H1 (cell line): Measurements from ENCODE around the gene ZNF652. TPM values are rescaled to one million over a fixed set of nuclear protein-coding genes. Genes with fewer than 3 reads are reported as not detected.
A peak's percentile ranks its signal among the peaks of the same experiment; 100 is the strongest.

Experiments used
- BRCA1 ChIP-seq: IDR thresholded peaks from 2 replicates; pipeline ENCODE4 v1.6.1; 2012; ENCODE audit warnings: low read depth, low read length, improper control_type of control experiment
- JUND ChIP-seq: IDR thresholded peaks from 2 replicates; pipeline ENCODE4 v1.6.1; 2011; ENCODE audit warnings: mild to moderate bottlenecking, improper control_type of control experiment, low read length
- SIN3A ChIP-seq, 2 experiments: IDR thresholded peaks in 1 of 2; conservative IDR thresholded peaks in 1 of 2; 2 replicates each; pipeline ENCODE4 v1.6.1; 2011 to 2012; ENCODE audit warnings: low read length in 2 of 2, improper control_type of control experiment in 1 of 2, low read depth in 1 of 2, mild to moderate bottlenecking in 1 of 2
- SIX5 ChIP-seq: IDR thresholded peaks from 2 replicates; pipeline ENCODE4 v1.6.1; 2011; ENCODE audit warnings: mild to moderate bottlenecking, low read depth, low read length
- polyA plus RNA-seq, 7 experiments: library from polyadenylated mRNA; depleted of rRNA in 3 of 7; stranded (reverse) in 5 of 7; unstranded in 2 of 7; fragments of >200 nt in 5 of 7; fragments of 200-250 nt in 2 of 7; gene quantifications; 1 replicate in 5 of 7; 2 replicates in 1 of 7; 4 replicates in 1 of 7; pipeline versions ENCODE4 v1.2.1 to v1.2.3, GENCODE V29; 2011 to 2013; ENCODE audit warnings: missing spikeins in 2 of 7, mixed read lengths in 2 of 7
- total RNA-seq: library from RNA; stranded (reverse); fragmentation: NEBNext Ultra II Directional; extraction: Animal tissue kit (Norgen Biotek cat#: 25700); gene quantifications from 2 replicates; pipeline ENCODE4 v1.2.1, GENCODE V29; 2021
- TF ChIP-seq, protein P1 (sequence below): fragments of 300-600 bp; sonication (generic); IDR thresholded peaks from 2 replicates; pipeline ENCODE4 v1.7.1; 2012; ENCODE audit warnings: low read length, moderate library complexity, mild to moderate bottlenecking, inconsistent platforms; ENCODE audit not compliant: insufficient replicate concordance
- TF ChIP-seq, protein P2 (sequence below): IDR thresholded peaks from 2 replicates; pipeline ENCODE4 v1.6.1; 2012; ENCODE audit warnings: inconsistent platforms
- TF ChIP-seq, protein P3 (sequence below), 3 experiments: IDR thresholded peaks; 1 replicate in 2 of 3; 2 replicates in 1 of 3; pipeline versions ENCODE4 v1.5.1 to v1.6.1; 2011; ENCODE audit warnings: low read length in 3 of 3, mild to moderate bottlenecking in 3 of 3, inconsistent platforms in 2 of 3, low read depth in 1 of 3, moderate library complexity in 1 of 3; ENCODE audit not compliant: insufficient read depth in 1 of 3; ENCODE audit errors: control extremely low read depth in 1 of 3

Gene ZNF652
- total and polyA plus RNA-seq, 2 of the 8 experiments (the other 6 are each of a cell fraction or from before 2014, with no cell fraction given): 13.5 to 39.6 TPM

DNA sequence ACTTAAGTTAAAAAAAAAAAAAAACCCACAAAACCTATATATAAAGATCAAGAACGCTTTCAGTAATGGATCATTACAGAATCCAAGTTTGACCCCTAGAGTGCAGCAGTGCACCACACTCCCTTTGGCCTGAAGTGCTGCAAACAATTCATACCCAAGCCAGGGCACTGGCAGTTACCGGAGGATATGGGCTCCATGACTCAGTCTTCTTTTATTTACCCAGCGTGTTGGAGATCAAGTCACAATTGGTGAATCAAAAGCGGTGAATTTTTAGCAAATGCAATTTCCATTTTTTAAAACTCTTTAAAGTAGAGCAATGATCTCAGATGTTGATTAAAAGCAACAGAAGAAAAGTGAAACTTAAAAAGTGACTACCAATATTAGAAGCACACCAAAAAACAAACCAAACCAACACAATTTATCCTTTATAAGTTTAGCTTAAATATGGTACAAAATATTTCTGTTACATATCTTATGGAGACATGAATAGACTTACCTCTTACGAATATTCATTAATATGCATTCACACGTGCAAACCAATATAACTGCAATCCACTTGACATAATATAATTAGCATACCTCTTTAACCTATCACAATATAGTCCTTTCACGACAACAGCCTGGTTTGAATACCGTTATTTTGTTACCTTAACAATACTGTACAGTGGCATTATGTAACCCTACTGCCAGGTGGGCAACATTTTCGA is 46.3 kb downstream of the ZNF652 start (continued):
- TF ChIP-seq, protein P1, sequence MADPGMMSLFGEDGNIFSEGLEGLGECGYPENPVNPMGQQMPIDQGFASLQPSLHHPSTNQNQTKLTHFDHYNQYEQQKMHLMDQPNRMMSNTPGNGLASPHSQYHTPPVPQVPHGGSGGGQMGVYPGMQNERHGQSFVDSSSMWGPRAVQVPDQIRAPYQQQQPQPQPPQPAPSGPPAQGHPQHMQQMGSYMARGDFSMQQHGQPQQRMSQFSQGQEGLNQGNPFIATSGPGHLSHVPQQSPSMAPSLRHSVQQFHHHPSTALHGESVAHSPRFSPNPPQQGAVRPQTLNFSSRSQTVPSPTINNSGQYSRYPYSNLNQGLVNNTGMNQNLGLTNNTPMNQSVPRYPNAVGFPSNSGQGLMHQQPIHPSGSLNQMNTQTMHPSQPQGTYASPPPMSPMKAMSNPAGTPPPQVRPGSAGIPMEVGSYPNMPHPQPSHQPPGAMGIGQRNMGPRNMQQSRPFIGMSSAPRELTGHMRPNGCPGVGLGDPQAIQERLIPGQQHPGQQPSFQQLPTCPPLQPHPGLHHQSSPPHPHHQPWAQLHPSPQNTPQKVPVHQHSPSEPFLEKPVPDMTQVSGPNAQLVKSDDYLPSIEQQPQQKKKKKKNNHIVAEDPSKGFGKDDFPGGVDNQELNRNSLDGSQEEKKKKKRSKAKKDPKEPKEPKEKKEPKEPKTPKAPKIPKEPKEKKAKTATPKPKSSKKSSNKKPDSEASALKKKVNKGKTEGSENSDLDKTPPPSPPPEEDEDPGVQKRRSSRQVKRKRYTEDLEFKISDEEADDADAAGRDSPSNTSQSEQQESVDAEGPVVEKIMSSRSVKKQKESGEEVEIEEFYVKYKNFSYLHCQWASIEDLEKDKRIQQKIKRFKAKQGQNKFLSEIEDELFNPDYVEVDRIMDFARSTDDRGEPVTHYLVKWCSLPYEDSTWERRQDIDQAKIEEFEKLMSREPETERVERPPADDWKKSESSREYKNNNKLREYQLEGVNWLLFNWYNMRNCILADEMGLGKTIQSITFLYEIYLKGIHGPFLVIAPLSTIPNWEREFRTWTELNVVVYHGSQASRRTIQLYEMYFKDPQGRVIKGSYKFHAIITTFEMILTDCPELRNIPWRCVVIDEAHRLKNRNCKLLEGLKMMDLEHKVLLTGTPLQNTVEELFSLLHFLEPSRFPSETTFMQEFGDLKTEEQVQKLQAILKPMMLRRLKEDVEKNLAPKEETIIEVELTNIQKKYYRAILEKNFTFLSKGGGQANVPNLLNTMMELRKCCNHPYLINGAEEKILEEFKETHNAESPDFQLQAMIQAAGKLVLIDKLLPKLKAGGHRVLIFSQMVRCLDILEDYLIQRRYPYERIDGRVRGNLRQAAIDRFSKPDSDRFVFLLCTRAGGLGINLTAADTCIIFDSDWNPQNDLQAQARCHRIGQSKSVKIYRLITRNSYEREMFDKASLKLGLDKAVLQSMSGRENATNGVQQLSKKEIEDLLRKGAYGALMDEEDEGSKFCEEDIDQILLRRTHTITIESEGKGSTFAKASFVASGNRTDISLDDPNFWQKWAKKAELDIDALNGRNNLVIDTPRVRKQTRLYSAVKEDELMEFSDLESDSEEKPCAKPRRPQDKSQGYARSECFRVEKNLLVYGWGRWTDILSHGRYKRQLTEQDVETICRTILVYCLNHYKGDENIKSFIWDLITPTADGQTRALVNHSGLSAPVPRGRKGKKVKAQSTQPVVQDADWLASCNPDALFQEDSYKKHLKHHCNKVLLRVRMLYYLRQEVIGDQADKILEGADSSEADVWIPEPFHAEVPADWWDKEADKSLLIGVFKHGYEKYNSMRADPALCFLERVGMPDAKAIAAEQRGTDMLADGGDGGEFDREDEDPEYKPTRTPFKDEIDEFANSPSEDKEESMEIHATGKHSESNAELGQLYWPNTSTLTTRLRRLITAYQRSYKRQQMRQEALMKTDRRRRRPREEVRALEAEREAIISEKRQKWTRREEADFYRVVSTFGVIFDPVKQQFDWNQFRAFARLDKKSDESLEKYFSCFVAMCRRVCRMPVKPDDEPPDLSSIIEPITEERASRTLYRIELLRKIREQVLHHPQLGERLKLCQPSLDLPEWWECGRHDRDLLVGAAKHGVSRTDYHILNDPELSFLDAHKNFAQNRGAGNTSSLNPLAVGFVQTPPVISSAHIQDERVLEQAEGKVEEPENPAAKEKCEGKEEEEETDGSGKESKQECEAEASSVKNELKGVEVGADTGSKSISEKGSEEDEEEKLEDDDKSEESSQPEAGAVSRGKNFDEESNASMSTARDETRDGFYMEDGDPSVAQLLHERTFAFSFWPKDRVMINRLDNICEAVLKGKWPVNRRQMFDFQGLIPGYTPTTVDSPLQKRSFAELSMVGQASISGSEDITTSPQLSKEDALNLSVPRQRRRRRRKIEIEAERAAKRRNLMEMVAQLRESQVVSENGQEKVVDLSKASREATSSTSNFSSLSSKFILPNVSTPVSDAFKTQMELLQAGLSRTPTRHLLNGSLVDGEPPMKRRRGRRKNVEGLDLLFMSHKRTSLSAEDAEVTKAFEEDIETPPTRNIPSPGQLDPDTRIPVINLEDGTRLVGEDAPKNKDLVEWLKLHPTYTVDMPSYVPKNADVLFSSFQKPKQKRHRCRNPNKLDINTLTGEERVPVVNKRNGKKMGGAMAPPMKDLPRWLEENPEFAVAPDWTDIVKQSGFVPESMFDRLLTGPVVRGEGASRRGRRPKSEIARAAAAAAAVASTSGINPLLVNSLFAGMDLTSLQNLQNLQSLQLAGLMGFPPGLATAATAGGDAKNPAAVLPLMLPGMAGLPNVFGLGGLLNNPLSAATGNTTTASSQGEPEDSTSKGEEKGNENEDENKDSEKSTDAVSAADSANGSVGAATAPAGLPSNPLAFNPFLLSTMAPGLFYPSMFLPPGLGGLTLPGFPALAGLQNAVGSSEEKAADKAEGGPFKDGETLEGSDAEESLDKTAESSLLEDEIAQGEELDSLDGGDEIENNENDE: no peak
- TF ChIP-seq JUND (peak; percentile 55; the same call in 1 of the 2 replicates), SIN3A (conservative IDR thresholded peaks at IDR 0.05 in 1 of 2, IDR thresholded peaks at IDR 0.05 in 1 of 2; ENCODE audit: low read depth in 1 of 2, low read length in 2 of 2) (no peak), SIX5 (no peak), BRCA1 (no peak)
- TF ChIP-seq, protein P2, sequence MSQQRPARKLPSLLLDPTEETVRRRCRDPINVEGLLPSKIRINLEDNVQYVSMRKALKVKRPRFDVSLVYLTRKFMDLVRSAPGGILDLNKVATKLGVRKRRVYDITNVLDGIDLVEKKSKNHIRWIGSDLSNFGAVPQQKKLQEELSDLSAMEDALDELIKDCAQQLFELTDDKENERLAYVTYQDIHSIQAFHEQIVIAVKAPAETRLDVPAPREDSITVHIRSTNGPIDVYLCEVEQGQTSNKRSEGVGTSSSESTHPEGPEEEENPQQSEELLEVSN: no peak
- TF ChIP-seq, protein P3, sequence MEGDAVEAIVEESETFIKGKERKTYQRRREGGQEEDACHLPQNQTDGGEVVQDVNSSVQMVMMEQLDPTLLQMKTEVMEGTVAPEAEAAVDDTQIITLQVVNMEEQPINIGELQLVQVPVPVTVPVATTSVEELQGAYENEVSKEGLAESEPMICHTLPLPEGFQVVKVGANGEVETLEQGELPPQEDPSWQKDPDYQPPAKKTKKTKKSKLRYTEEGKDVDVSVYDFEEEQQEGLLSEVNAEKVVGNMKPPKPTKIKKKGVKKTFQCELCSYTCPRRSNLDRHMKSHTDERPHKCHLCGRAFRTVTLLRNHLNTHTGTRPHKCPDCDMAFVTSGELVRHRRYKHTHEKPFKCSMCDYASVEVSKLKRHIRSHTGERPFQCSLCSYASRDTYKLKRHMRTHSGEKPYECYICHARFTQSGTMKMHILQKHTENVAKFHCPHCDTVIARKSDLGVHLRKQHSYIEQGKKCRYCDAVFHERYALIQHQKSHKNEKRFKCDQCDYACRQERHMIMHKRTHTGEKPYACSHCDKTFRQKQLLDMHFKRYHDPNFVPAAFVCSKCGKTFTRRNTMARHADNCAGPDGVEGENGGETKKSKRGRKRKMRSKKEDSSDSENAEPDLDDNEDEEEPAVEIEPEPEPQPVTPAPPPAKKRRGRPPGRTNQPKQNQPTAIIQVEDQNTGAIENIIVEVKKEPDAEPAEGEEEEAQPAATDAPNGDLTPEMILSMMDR (IDR thresholded peaks at IDR 0.05; ENCODE audit: control extremely low read depth in 1 of 3, insufficient read depth in 1 of 3, low read depth in 1 of 3, low read length in 3 of 3): peak; percentile 27 to 83 (median 71)
